GM18505 (cell line): ENCODE results near the gene MON1B.

Experiments used
- ATAC-seq: cut with Tn5 transposase; IDR thresholded peaks from one replicate; pipeline ENCODE4 v1.9.1; 2021; ENCODE audit not compliant: unreplicated experiment
- POLR2A ChIP-seq: IDR thresholded peaks from 4 replicates; pipeline ENCODE4 v1.6.1; 2011; ENCODE audit warnings: borderline replicate concordance; ENCODE audit not compliant: insufficient read depth, insufficient read length; ENCODE audit errors: extremely low read depth

The MON1B gene

DNA sequence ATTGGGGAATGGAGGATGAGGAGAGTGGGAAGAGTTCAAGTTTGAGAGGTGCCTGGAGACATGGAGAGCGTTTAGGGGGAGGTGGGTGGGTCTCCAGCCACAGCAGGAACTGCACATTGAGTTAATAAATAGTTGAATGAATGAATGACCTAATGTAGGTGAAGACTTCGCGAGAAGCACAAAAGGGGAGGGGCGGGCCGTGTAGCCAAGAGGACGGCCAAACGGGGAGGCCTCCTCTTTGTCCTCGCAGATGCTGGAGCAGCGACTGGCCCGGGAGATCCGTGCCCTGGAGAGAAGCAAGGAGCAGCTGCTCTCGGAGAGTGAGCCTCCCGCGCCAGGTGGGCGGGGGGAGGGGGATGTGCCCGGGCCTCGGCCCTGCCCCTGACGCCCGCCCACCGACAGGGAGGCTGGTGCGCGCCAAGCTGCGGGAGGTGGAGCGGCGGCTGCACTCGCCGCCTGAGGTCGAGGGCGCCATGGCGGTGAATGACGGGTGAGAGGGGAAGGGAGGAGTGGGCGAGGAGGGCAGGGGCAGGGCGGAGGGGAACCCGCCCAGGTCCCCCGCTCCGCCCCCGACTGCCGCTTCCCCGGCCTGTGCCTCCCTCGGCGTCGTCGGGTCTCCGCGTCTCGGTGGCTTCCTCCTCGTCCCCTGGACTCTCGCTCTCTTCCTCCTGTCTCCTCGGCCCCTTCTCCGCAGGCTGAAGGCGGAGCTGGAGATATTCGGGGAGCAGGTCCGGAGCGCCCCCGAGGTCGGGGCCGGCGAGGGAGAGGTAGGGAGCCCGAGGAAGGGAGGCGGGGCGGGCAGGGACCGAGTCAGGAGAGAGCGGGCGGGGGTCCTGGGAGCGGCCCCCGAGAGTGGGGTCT, 21.1 kb downstream of the MON1B start:
- no peak for TF ChIP-seq POLR2A
- peak; percentile 61 for ATAC-seq

DNA sequence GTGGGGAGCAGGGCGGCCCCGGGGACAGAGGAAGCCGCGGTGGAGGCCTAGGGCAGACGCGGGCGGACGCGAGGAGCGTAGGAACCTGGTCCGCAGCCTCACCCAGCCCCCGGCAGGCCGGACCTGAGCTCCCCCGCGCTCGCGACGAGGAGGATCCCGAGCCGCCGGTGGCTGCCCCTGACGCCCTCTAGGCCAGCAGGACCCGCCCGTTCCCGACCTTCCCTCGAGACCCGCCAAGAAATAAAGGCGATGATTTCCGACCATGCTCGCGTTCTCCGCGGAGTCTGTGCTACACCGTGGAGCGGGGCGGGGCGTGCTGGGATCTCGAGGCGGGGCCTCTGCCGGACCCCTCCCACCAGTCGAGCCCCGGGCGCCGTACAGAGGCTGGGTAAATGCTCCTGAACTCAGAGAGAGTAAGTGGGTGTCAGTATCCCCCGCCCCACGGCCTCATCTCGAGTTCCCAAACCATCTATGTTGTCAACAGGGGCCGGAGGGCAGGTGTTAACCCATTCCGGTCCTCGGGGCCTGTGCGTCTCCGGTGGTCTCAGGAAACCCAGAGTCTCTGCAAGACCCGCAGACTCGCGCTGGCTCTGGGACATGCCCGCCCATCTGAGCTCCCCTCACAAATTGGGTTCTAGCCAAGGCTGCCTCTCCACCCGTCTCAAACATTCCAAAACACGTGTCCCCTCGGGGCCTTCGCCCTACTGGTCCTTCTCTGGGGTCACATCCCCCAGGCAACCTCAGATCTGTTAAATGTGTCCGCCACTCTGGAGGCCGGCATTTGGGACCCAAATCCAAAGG, 22.0 kb downstream of the MON1B start:
- peak; percentile 80 for ATAC-seq
- TF ChIP-seq POLR2A, result no peak

- ATAC-seq, result no peak
- no peak for TF ChIP-seq POLR2A
Observed at GRCh38 chr16:77213542-77214106, 22.6 kb downstream of the MON1B start.

- TF ChIP-seq POLR2A, result no peak
- no peak for ATAC-seq
Observed at GRCh38 chr16:77214411-77215138, 23.6 kb downstream of the MON1B start.

DNA sequence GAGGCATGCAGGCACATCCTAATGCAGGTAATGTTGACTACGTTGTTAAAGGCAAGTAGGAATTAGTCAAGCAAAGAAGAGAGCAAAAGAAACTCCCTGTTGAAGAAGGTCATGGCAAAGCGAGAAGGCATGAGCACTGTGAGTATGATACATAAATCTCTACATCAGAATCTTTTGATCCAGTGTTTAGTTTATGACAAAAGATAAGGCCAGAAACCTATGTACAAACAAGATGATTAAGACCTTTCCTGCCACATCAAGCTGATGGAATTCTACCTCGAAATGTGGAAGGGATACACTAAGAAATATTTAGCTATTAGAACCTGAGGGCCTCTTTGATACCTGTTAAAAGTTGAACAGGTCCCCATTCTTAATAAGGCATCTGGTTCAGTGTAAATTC, 28.4 kb downstream of the MON1B start:
- ATAC-seq, result no peak
- no peak for TF ChIP-seq POLR2A

GRCh38 chr16:77220427-77220826, 29.4 kb downstream of the MON1B start:
- ATAC-seq, result peak; percentile 59
- TF ChIP-seq POLR2A, result no peak

DNA sequence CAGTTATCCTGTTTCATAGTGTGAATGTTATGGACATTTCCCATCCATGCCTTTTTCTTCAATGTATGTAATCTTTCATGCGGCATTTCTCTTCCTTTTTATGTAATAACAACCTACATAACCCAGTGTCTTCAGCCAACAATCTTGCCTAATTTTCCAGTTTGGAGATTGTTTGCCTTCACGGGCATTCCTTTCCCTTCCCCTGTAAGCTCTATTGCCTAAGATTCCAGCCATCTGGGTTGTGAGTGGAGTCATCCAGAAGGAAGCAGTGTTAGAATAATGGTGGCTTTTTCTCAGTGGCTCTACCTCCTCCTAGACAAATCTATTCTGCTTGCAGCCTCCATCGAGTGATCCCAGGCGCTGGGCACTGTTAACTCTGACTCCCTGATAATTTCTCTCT, 30.5 kb downstream of the MON1B start:
- no peak for ATAC-seq
- TF ChIP-seq POLR2A, result no peak

DNA sequence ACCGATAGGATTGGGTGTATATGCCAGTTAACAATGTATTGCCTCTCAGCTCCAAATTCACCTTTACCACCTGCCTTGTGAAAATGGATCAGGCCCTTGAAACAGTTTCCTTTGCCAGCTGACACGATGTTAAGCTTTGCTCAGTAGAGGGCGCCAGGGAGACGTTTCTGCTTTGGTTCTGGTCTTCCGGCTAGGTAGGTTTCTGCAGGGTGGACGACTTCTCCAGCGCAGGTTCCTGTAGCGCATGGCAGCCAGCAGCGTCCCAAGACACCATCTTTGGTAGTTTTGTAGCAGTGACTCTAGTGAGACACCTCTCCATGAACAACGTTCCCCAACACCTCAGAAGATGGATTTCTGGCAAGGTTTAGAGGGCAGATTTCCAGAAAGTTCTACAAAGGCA, 32.2 kb downstream of the MON1B start:
- TF ChIP-seq POLR2A, result no peak
- no peak for ATAC-seq

DNA sequence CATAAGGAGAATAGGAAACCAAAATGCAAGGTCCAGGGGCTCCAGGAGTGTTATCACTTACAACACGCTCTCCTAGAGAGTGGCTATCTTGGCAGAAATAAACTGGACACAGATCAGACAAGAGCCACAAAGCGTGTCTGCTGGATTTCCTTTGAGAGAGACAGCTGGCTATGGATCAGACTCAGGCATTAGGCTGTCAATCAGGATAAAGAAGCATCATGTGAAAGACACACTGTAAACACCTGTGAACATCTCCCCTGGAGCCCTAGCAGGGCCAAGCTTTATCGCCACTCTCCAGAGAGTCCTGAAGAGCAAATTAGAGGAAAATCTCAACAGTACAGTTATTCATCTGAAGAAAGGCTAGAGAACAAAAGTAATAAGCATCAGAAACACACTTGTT, 34.2 kb downstream of the MON1B start:
- no peak for TF ChIP-seq POLR2A
- no peak for ATAC-seq

DNA sequence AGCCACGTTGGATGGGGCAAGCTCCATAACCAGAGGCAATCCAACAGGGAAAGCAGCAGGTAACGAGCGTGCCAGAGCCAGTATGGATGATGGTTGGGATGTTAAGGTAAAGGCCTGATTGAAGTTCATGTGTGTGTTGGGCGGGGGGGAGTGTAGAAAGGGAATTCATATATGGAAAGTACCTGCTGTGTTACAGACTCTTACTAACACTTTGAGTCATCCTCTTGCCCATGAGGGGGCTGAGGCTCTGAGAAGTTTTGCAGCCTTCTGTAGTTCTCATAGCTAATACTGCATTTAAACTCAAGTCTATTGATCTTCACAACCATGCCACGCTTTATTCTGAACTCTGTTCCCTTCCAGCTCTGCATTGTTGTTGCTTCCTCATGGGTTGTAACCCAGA, 36.8 kb downstream of the MON1B start:
- no peak for TF ChIP-seq POLR2A
- ATAC-seq, result peak; percentile 82

- ATAC-seq, result no peak
- no peak for TF ChIP-seq POLR2A
Observed at GRCh38 chr16:77231047-77231446, 40.1 kb downstream of the MON1B start.

- ATAC-seq, result no peak
- TF ChIP-seq POLR2A, result no peak
Observed at GRCh38 chr16:77233799-77234519, 43.0 kb downstream of the MON1B start.

GRCh38 chr16:77234611-77235010, 43.6 kb downstream of the MON1B start:
- no peak for ATAC-seq
- no peak for TF ChIP-seq POLR2A

- TF ChIP-seq POLR2A, result no peak
- ATAC-seq, result peak; percentile 98
Observed at GRCh38 chr16:77236063-77236511, 45.1 kb downstream of the MON1B start.
